GM18526 (cell line): ENCODE results near the gene ISYNA1.

Source experiments
- POLR2A ChIP-seq: IDR thresholded peaks from 3 replicates; pipeline ENCODE4 v1.6.1; 2011; ENCODE audit not compliant: insufficient read length; ENCODE audit errors: extremely low read depth

Gene ISYNA1

GRCh38 chr19:18453269-18454024, 15.5 kb upstream of the ISYNA1 start:
- TF ChIP-seq POLR2A, result no peak

DNA sequence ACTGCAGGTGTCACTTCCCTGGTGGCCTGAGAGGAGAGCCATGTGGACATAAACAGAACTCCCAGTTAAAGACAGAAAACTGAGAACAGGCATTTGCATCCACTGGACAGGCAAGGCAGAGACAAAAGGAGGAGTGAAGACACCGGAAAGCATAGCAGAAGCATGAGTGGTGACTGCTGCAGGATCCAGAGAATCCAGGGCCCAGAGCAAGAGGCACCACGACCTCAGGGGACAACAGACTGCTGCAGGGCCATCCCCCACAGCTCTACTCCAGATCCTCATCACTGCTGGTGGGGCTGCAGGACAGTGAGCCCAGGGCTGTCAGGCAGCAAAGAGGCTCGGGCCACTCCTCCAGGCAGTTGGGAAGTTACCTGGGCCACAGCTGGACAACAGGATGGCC, 14.5 kb upstream of the ISYNA1 start:
- TF ChIP-seq POLR2A, result no peak

- no peak for TF ChIP-seq POLR2A
Observed at GRCh38 chr19:18450931-18451836, 13.3 kb upstream of the ISYNA1 start.

DNA sequence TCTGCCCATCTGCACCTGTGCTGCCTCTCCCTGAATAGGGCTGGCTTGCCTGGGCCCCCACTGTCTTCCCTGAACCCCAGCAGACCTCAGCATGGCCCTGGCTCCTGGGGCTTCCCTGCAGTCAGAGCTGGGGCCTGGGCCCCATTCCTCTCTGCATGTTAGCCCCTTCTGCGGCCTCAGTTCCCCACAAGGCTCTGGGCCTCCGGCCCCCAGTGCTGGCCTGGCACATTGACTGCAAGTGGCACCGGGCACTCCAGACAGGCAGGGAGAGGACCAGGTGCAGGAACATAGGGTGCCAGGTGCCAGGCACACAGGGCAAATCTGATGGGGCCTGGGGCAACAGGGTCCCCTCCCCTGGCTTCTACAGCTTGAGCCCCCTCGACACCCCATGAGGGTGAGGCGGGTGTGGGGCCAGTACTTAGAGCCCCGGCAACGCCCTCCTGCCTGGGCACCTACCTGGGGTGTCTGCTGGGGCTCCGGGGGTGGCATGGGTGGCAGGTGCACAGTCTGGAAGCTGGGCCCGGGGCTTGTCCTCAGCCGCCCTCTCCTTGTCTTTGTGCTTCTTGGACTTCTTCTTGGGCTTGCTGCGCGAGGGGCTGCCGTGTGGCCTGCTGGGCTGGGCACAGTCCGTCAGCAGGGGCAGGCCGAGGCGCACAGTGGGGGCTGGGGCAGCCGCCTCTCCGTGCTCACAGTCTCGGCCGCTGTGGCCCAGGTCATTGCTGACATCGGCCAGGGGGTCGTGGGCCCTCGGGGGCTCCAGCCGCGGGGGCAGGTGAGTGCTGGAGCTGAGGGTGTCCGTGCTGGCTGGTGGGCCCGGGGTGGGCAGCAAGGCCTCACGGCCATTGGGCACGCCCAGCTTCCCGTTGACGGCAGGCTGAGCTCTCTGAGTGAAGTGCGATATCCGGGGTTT, 12.3 kb upstream of the ISYNA1 start:
- TF ChIP-seq POLR2A, result no peak

DNA sequence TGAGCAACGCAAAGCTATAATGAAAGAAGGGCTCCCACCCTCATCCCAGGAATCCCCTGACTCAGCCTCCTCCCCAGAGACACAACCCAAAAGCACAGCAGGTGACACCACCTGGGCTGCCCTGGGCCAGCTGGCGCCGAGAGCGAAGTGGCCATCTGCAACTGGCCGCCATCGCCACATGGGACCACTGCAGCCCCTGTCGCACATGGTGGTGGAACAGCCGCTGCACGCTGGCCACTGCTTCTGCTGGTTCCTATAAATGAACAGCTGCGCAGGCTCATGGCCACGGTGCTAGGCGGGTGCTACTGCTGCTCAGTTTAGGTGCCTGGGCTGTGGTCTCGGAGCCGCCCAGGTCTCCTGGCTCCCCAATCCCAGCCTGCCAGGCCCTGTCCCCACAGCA, 11.6 kb upstream of the ISYNA1 start:
- no peak for TF ChIP-seq POLR2A

GRCh38 chr19:18446811-18447359, 9.0 kb upstream of the ISYNA1 start:
- TF ChIP-seq POLR2A, result no peak

- TF ChIP-seq POLR2A, result no peak
Observed at GRCh38 chr19:18446145-18446810, 8.3 kb upstream of the ISYNA1 start.

DNA sequence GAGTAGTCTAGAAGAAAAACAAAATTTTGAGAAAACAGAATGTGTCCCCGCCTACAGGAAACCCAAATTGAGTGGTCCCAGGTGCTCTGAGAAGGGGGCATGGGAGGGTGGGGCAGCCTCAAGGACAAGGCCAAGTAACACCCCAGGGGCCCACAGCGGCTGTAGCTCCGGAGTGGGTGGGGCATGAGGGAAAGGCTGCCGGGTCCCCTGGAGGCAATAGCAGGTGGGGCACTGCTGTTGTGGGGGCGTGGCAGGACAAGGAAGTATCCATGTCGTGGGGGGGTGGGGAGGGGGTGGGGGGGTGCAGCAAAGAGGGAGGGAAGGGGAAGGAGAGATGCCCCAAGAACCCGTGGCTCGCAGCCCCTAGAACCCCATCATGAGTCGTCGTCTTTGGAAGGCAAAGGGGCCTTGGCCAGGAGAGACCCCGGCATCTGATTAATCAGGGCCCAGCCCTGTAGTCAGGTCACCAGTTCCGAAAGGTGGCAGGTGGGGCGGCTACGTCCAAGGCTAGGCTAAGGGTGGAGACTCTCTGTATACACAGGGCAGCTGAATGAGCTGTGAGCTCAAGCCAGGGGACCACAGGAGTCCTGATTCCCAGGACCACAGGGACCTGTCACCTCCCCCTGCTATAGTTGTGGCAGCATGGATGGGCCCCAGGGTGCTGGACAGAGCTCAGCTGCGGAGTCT, 7.5 kb upstream of the ISYNA1 start:
- TF ChIP-seq POLR2A, result no peak

DNA sequence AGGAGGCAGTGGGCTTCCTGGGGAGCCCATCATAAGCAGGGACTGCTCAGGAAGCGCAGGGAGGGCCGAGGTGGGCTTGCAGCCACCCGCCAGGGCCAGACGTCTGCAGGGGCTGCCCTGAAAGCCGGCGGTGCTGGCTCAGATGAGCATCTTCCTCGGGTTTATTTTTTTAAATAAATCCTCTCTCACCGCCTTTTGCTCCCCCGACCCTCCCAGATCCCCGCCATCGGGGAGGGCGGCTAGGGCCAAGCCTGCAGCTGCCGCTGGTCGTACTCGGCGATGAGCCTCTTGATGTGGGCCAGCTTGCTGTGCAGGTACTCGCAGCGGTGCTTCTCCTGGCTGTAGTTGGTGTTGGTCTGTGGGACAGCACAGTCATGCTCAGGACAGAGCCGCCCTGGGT, 6.6 kb upstream of the ISYNA1 start:
- TF ChIP-seq POLR2A, result no peak

- TF ChIP-seq POLR2A, result no peak
Observed at GRCh38 chr19:18443831-18444230, 5.9 kb upstream of the ISYNA1 start.

GRCh38 chr19:18443406-18443805, 5.5 kb upstream of the ISYNA1 start:
- TF ChIP-seq POLR2A, result no peak

- TF ChIP-seq POLR2A, result no peak
Observed at GRCh38 chr19:18442941-18443340, 5.0 kb upstream of the ISYNA1 start.

DNA sequence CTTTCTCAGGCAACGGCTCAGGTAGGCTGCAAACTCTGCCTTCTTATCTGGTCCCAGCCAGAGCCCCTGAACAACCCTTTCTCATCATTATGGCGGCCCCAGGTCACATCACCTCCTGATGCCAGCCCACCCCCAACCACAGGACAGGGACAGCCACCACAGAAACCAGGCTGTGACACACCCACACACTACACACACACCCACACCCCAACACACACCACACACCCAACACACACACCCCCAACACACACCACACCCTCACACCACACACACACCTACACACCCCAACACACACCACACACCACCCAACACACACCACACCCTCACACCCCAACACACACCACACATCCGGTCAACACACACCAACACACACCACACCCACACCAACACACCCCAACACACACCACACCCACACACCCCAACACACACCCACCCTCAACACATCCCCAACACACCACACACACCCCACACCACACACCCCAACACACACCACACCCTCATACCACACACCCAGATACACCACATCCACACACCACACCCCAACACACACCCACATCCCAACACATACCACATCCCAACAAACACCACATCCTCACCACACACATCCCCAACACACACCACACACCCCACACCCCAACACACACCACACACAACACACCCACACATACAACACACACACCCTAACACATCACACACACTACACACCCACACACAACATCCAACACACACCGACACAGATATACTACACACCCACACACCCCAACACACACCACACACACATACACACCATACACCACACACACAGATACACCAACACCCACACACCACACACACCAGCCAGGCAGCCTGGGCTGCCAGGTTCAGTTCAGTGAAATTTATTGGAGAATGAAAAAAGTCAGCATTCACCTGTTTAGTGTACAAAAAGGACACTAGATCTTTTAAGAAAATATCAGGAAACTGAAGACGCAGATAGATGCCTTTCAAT, 4.2 kb upstream of the ISYNA1 start:
- TF ChIP-seq POLR2A, result no peak
